OCI-LY3 (cell line): ENCODE measurements around the gene ATG7.

ENCODE experiments used
- H2AFZ ChIP-seq: fragments of 200-600, 300-600 bp; shearing (Covaris generic); 2 replicates; pipeline ENCODE4 v1.6.0; 2014; ENCODE audit warnings: antibody characterized with exemption, low read depth, low read length
- H3K27ac ChIP-seq: fragments of 200-600, 300-600 bp; sonication (generic); 2 replicates; pipeline ENCODE4 v1.5.1; 2014; ENCODE audit warnings: mild to moderate bottlenecking, low read length, moderate library complexity, mixed read lengths
- H3K27me3 ChIP-seq: fragments of 200-600, 300-600 bp; sonication (generic); 2 replicates; pipeline ENCODE4 v1.6.1; 2014; ENCODE audit warnings: low read depth, low read length, mixed read lengths
- H3K36me3 ChIP-seq: fragments of 200-600, 300-600 bp; sonication (generic); replicated peaks from 2 replicates; pipeline ENCODE3; 2014; ENCODE audit warnings: low read depth, low read length, mixed read lengths
- H3K4me1 ChIP-seq: fragments of 300-600, 200-600 bp; sonication (generic); 2 replicates; pipeline ENCODE4 v1.6.1; 2014; ENCODE audit warnings: low read length, mixed read lengths
- H3K4me2 ChIP-seq: fragments of 200-600, 300-600 bp; sonication (generic); 2 replicates; pipeline ENCODE4 v1.6.1; 2014; ENCODE audit warnings: low read length, mixed read lengths
- H3K4me3 ChIP-seq: fragments of 300-600, 200-600 bp; sonication (generic); 2 replicates; pipeline ENCODE4 v1.5.1; 2014; ENCODE audit warnings: antibody characterized with exemption, mild to moderate bottlenecking, low read length, moderate library complexity
- H3K79me2 ChIP-seq: fragments of 300-600, 200-600 bp; shearing (Covaris generic); 2 replicates; pipeline ENCODE4 v1.6.1; 2014; ENCODE audit warnings: mild to moderate bottlenecking, low read length, mixed read lengths
- H3K9ac ChIP-seq: fragments of 300-600, 200-600 bp; shearing (Covaris generic); 2 replicates; pipeline ENCODE4 v1.6.0; 2014; ENCODE audit warnings: mild to moderate bottlenecking, low read length, moderate library complexity
- H3K9me3 ChIP-seq: fragments of 200-600, 300-600 bp; shearing (Covaris generic); 2 replicates; pipeline ENCODE4 v1.6.1; 2014; ENCODE audit warnings: low read length, mixed read lengths; ENCODE audit not compliant: insufficient read depth
- H4K20me1 ChIP-seq: fragments of 200-600, 300-600 bp; sonication (generic); 2 replicates; pipeline ENCODE4 v1.6.1; 2016; ENCODE audit warnings: low read length, mixed read lengths; ENCODE audit not compliant: insufficient read depth
- CTCF ChIP-seq: fragments of 200-600, 300-600 bp; sonication (generic); IDR thresholded peaks from 2 replicates; pipeline ENCODE4 v1.5.1; 2014; ENCODE audit warnings: antibody characterized with exemption, low read length, low read depth
- EZH2phosphoT487 ChIP-seq: fragments of 200-600 bp; shearing (Covaris generic); IDR thresholded peaks from 2 replicates; pipeline ENCODE4 v1.6.1; 2018; ENCODE audit warnings: antibody characterized with exemption, mixed run types, low read depth

The ATG7 gene

GRCh38 chr3:11373235-11373634 is 101.0 kb downstream of the ATG7 start:
- Histone ChIP-seq H3K4me1 (peaks cover 8% of the 10 kb centered on the region), H4K20me1 (0 out of 2 replicates have a peak, but pooled peaks cover 5% of the 10 kb centered on the region), H3K9ac (no peak overlapping the region), H3K36me3 (peaks cover 4% of the 10 kb centered on the region), H2AFZ (no peak overlapping the region), H3K79me2 (no peaks in the 10 kb centered on the region), H3K27me3 (no peaks in the 10 kb centered on the region), H3K4me2 (no peak overlapping the region), H3K27ac (no peak overlapping the region), H3K9me3 (no peaks in the 10 kb centered on the region), H3K4me3 (no peak overlapping the region)
- TF ChIP-seq EZH2phosphoT487 (no peak), CTCF (no peak)

GRCh38 chr3:11373654-11374053 is 101.5 kb downstream of the ATG7 start:
- H3K9ac ChIP-seq = no peak overlapping the region
- no peak overlapping the region for H3K4me3 ChIP-seq
- no peak overlapping the region for H2AFZ ChIP-seq
- H3K27me3 ChIP-seq = no peaks in the 10 kb centered on the region
- H4K20me1 ChIP-seq = 0 out of 2 replicates have a peak, but pooled peaks cover 5% of the 10 kb centered on the region
- no peak overlapping the region for H3K4me2 ChIP-seq
- peaks cover 8% of the 10 kb centered on the region for H3K4me1 ChIP-seq
- no peak overlapping the region for H3K27ac ChIP-seq
- no peaks in the 10 kb centered on the region for H3K9me3 ChIP-seq
- TF ChIP-seq EZH2phosphoT487 = no peak
- no peak for TF ChIP-seq CTCF
- peaks cover 4% of the 10 kb centered on the region for H3K36me3 ChIP-seq
- no peaks in the 10 kb centered on the region for H3K79me2 ChIP-seq

GRCh38 chr3:11375333-11376088 is 103.3 kb downstream of the ATG7 start:
- H3K27me3 ChIP-seq = no peaks in the 10 kb centered on the region
- TF ChIP-seq EZH2phosphoT487 = no peak
- TF ChIP-seq CTCF = no peak
- H3K79me2 ChIP-seq = no peaks in the 10 kb centered on the region
- no peak overlapping the region for H3K4me2 ChIP-seq
- H3K4me3 ChIP-seq = no peak overlapping the region
- H4K20me1 ChIP-seq = 0 out of 2 replicates have a peak, but pooled peaks cover 5% of the 10 kb centered on the region
- no peak overlapping the region for H3K9ac ChIP-seq
- no peaks in the 10 kb centered on the region for H3K9me3 ChIP-seq
- H2AFZ ChIP-seq = no peak overlapping the region
- H3K27ac ChIP-seq = no peak overlapping the region
- H3K36me3 ChIP-seq = peaks cover 4% of the 10 kb centered on the region
- peaks cover 8% of the 10 kb centered on the region for H3K4me1 ChIP-seq

GRCh38 chr3:11377719-11378118 is 105.5 kb downstream of the ATG7 start:
- no peak overlapping the region for H3K4me2 ChIP-seq
- 0 out of 2 replicates have a peak, but pooled peaks cover 5% of the 10 kb centered on the region for H4K20me1 ChIP-seq
- H3K27me3 ChIP-seq = no peaks in the 10 kb centered on the region
- H2AFZ ChIP-seq = no peak overlapping the region
- H3K27ac ChIP-seq = no peak overlapping the region
- H3K9ac ChIP-seq = no peak overlapping the region
- no peaks in the 10 kb centered on the region for H3K9me3 ChIP-seq
- peaks cover 4% of the 10 kb centered on the region for H3K36me3 ChIP-seq
- H3K4me3 ChIP-seq = no peak overlapping the region
- peaks cover 8% of the 10 kb centered on the region for H3K4me1 ChIP-seq
- H3K79me2 ChIP-seq = no peaks in the 10 kb centered on the region
- TF ChIP-seq EZH2phosphoT487 = no peak
- no peak for TF ChIP-seq CTCF
